GM12891 (cell line): ENCODE results near the gene STIM1.

Experiments used
- DNase-seq: peaks from one replicate; pipeline ENCODE4 v3.0.0; 2011; ENCODE audit warnings: low spot score; ENCODE audit not compliant: insufficient read length
- FAIRE-seq: peaks from 2 replicates; lab custom pipeline; 2011; peaks lifted over from hg19 to GRCh38; lab: Jason Lieb, UNC
- PAX5 ChIP-seq: IDR thresholded peaks from 2 replicates; pipeline ENCODE4 v1.6.1; 2011; ENCODE audit warnings: low read length, moderate library complexity, mild to moderate bottlenecking; ENCODE audit not compliant: insufficient read depth, severe bottlenecking
- POLR2A ChIP-seq: IDR thresholded peaks from 2 replicates; pipeline ENCODE4 v1.6.1; 2011; ENCODE audit warnings: low read depth, low read length, control low read depth
- POLR2AphosphoS5 ChIP-seq: IDR thresholded peaks from 2 replicates; pipeline ENCODE4 v1.6.1; 2011; ENCODE audit warnings: low read depth, low read length, control low read depth
- POU2F2 ChIP-seq: IDR thresholded peaks from 2 replicates; pipeline ENCODE4 v1.6.1; 2011; ENCODE audit warnings: low read depth, mild to moderate bottlenecking, control low read depth, low read length, moderate library complexity
- SPI1 ChIP-seq: IDR thresholded peaks from 2 replicates; pipeline ENCODE4 v1.6.1; 2011; ENCODE audit warnings: low read depth, low read length, control low read depth
- TAF1 ChIP-seq: IDR thresholded peaks from 2 replicates; pipeline ENCODE4 v1.6.1; 2011; ENCODE audit warnings: low read depth, low read length, control low read depth

STIM1 gene

GRCh38 chr11:3816673-3817072 lies 38.8 kb upstream of the STIM1 start:
- FAIRE-seq (no peak), DNase-seq (no peak)
- TF ChIP-seq TAF1: no peak
- no peak for TF ChIP-seq POU2F2
- no peak for TF ChIP-seq POLR2AphosphoS5
- TF ChIP-seq SPI1: no peak
- no peak for TF ChIP-seq PAX5
- TF ChIP-seq POLR2A: no peak

GRCh38 chr11:3817181-3817800 lies 38.2 kb upstream of the STIM1 start:
- no peak for FAIRE-seq
- no peak for TF ChIP-seq POLR2AphosphoS5
- no peak for TF ChIP-seq POLR2A
- no peak for TF ChIP-seq PAX5
- no peak for TF ChIP-seq TAF1
- TF ChIP-seq SPI1: no peak
- no peak for TF ChIP-seq POU2F2
- no peak for DNase-seq

- no peak for TF ChIP-seq POLR2A
- no peak for TF ChIP-seq PAX5
- TF ChIP-seq POLR2AphosphoS5: no peak
- TF ChIP-seq TAF1: no peak
- no peak for TF ChIP-seq SPI1
- FAIRE-seq (no peak), DNase-seq (no peak)
Measured at GRCh38 chr11:3820971-3821370, 34.5 kb upstream of the STIM1 start.

- no peak for DNase-seq
- no peak for FAIRE-seq
- no peak for TF ChIP-seq PAX5
Measured at GRCh38 chr11:3822312-3822711, 33.2 kb upstream of the STIM1 start.

- TF ChIP-seq PAX5: no peak
- no peak for TF ChIP-seq POLR2AphosphoS5
- DNase-seq (no peak), FAIRE-seq (no peak)
Measured at GRCh38 chr11:3823303-3823702, 32.2 kb upstream of the STIM1 start.

GRCh38 chr11:3823762-3824506 lies 31.5 kb upstream of the STIM1 start:
- TF ChIP-seq SPI1 (no peak), POLR2AphosphoS5 (no peak), PAX5 (no peak), POLR2A (no peak), POU2F2 (no peak), TAF1 (no peak)
- DNase-seq (no peak), FAIRE-seq (no peak)

GRCh38 chr11:3824714-3825472 lies 30.6 kb upstream of the STIM1 start:
- DNase-seq (peak; percentile 89), FAIRE-seq (peak; percentile 95)
- 0 out of 2 replicates have a peak, but pooled peaks have one; percentile 10 for TF ChIP-seq POLR2AphosphoS5
- no peak for TF ChIP-seq POLR2A

- DNase-seq (no peak), FAIRE-seq (no peak)
- TF ChIP-seq SPI1: no peak
- TF ChIP-seq POLR2A: peak; percentile 36
- 0 out of 2 replicates have a peak, but pooled peaks have one; percentile 3 for TF ChIP-seq POU2F2
Measured at GRCh38 chr11:3825473-3826154, 29.9 kb upstream of the STIM1 start.

- no peak for FAIRE-seq
- DNase-seq: no peak
- no peak for TF ChIP-seq SPI1
- TF ChIP-seq POLR2AphosphoS5: no peak
- TF ChIP-seq PAX5: no peak
- TF ChIP-seq POLR2A: no peak
Measured at GRCh38 chr11:3826721-3827120, 28.7 kb upstream of the STIM1 start.
